SIG-M5 treated with dmso at 0.1 percent for 504 hours (cell line): Measurements from ENCODE around the gene NXF3.
"Not testable (repeated sequence)": the region's sequence is repeated elsewhere in the genome, so short reads cannot be mapped to it uniquely, and the experiment has no call there.

ENCODE experiments used
- DNase-seq: peaks from one replicate; lab custom pipeline; 2025; ENCODE audit not compliant: unreplicated experiment; lab: John Stamatoyannopoulos, UW

The NXF3 gene

GRCh38 chrX:103052625-103053024 lies 40.3 kb downstream of the NXF3 start:
- no peak for DNase-seq

- no peak for DNase-seq
These were observed 41.6 kb downstream of the NXF3 start for GRCh38 chrX:103051260-103051789.

- not testable (repeated sequence) for DNase-seq
These were observed 59.6 kb downstream of the NXF3 start for GRCh38 chrX:103033371-103033770.
